Measurements from ENCODE around the gene TOMM40.
"Not testable (repeated sequence)": the region's sequence is repeated elsewhere in the genome, so short reads cannot be mapped to it uniquely, and the experiment has no call there.

TOMM40 gene

DNA sequence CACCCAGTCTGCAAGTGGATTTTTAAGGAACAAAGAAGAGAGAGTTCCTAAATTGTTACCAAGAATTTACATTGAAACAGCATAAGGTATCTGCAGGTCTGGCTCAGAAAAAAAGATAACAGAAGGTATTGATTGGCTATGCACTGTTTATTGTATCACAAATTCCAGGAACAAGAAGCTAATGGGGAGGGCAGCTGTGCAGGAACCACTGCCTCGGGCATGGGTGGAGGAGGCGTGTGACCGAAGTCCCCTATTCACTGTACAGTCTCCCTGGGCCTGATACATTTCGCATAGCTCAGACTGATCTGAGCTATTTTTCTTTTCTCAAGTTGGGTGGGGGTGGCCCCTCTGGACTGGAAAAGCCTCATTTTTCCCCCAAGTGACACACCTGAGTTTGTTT lies 33.2 kb upstream of the TOMM40 start:
- TF ChIP-seq ZNF274 (IDR thresholded peaks at IDR 0.05; ENCODE audit: low read depth, low read length) = no peak
- no peak overlapping the region for H3K4me3 ChIP-seq (ENCODE audit: low read length)

DNA sequence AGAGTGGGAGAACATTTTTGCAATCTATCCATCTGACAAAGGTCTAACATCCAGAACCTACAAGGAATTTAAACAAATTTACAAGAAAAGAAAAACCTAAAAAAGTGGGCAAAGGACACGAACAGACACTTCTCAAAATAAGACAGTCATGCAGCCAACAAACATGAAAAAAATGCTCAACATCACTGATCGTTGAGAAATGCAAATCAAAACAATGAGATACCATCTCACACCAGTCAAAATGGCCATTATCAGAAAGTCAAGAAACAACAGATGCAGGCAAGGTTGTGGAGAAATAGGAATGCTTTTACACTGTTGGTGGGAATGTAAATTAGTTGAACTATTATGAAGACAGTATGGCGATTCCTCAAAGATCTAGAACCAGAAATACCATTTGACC lies 29.5 kb upstream of the TOMM40 start:
- H3K4me3 ChIP-seq (ENCODE audit: low read length) = not testable (repeated sequence)

DNA sequence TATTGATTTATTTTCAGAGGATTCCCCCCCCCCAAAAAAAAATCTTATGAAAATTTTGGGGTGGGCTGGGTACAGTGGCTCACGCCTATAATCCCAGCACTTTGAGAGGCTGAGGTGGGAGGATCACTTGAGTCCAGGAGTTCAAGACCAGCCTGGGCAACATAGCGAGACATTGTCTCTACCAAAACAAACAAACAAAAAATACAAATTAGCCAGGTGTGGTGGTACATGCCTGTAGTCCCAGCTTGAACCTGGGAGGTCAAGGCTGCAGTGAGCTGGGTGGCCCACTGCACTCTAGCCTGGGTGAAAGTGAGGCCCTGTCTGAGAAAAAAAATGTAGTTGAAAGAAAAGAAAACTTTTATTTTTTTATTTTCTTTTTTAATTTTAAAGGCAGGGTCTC lies 27.1 kb upstream of the TOMM40 start:
- no peak overlapping the region for H3K4me3 ChIP-seq (ENCODE audit: low read length)
- TF ChIP-seq ZNF274 (IDR thresholded peaks at IDR 0.05; ENCODE audit: low read depth, low read length) = no peak

DNA sequence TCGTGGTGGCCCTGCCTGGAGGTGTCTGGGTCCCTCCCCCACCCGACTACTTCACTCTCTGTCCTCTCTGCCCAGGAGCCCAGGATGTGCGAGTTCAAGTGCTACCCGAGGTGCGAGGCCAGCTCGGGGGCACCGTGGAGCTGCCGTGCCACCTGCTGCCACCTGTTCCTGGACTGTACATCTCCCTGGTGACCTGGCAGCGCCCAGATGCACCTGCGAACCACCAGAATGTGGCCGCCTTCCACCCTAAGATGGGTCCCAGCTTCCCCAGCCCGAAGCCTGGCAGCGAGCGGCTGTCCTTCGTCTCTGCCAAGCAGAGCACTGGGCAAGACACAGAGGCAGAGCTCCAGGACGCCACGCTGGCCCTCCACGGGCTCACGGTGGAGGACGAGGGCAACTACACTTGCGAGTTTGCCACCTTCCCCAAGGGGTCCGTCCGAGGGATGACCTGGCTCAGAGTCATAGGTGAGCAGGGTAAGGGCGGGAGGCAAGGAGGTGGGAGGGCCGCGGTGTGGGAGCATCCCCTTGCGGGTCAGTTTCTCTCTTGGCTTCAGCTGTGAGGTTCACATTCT lies 25.8 kb upstream of the TOMM40 start:
- no peak for TF ChIP-seq ZNF274 (IDR thresholded peaks at IDR 0.05; ENCODE audit: low read depth, low read length)
- no peak overlapping the region for H3K4me3 ChIP-seq (ENCODE audit: low read length)

DNA sequence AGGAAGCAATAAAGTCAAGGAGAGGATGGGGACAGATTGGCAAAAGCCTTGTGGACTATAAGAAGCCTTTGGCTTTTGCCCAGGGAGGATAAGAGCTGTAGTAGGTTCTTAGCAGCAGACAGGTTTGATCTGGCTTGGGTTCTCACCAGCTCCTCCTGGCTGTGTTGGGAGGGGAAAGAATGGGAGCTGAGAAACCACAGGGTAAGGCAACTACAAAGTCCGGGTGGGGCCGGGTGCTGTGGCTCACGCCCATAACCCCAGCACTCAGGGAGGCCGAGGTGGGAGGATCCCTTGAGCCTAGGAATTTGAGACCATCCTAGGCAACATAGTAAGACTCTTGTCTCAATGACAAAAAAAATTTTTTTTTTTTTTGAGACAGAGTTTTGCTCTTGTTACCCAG lies 24.4 kb upstream of the TOMM40 start:
- no peak for TF ChIP-seq ZNF274 (IDR thresholded peaks at IDR 0.05; ENCODE audit: low read depth, low read length)
- no peak overlapping the region for H3K4me3 ChIP-seq (ENCODE audit: low read length)

DNA sequence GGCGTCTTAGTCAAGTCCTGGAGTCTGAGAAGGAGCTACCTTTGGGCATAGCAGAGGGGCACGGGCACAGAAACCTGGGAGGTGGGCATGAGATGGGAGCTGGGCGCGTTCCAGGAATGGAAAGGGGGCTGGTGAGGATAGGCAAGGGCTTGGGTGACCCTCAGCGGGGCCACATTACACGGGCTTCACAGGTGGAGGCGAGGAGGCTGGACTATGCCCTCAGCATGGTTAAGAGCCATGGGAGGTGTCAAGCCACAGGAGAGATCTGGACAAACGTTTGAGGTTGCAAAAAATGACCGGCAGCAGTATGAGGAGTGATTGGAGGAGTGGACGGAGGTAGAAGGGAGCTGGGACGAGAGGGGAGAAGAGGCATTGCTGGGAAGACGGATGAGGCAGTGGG lies 23.5 kb upstream of the TOMM40 start:
- H3K4me3 ChIP-seq (ENCODE audit: low read length) = no peak overlapping the region
- TF ChIP-seq ZNF274 (IDR thresholded peaks at IDR 0.05; ENCODE audit: low read depth, low read length) = no peak

DNA sequence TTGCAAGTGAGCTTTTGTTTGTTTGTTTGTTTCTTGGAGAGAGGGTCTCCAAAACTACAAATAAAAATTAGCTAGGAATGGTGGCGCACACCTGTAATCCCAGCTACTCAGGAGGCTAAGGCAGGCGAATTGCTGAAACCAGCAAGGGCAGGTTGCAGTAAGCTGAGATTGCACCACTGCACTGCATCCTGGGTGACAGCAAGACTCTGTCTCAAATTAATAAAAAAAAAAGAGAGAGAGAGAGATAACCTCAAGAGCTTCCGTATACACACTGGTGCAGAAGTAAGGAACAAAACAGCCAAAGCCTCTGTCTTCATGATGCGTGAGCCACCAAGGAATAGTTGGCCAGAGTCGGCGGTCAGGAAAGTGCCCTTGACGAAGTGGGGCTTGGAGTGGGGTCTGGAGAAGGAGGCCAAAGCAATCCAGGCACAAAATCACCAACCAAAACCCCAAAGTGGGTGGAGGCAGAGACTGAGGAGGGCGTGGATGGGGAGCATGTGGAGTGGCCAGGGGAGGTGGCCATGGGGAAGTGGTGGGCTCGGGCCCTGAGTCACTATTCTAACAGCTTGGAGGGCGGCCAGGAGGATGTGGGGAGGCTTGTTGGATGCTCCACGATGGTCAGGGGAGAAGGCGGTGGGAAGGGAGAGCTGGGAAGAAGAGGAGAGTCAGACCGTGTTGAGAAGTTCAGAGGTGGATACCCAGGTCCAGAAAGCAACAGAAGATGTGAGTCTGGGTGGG lies 21.2 kb upstream of the TOMM40 start:
- no peak for TF ChIP-seq ZNF274 (IDR thresholded peaks at IDR 0.05; ENCODE audit: low read depth, low read length)
- H3K4me3 ChIP-seq (ENCODE audit: low read length) = no peak overlapping the region

DNA sequence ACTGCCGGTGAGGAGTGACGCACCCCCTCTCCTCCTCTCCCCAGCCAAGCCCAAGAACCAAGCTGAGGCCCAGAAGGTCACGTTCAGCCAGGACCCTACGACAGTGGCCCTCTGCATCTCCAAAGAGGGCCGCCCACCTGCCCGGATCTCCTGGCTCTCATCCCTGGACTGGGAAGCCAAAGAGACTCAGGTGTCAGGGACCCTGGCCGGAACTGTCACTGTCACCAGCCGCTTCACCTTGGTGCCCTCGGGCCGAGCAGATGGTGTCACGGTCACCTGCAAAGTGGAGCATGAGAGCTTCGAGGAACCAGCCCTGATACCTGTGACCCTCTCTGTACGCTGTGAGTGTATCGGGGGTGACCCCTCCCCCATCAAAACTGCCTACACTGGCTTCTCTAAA lies 19.2 kb upstream of the TOMM40 start:
- H3K4me3 ChIP-seq (ENCODE audit: low read length) = no peak overlapping the region
- no peak for TF ChIP-seq ZNF274 (IDR thresholded peaks at IDR 0.05; ENCODE audit: low read depth, low read length)

DNA sequence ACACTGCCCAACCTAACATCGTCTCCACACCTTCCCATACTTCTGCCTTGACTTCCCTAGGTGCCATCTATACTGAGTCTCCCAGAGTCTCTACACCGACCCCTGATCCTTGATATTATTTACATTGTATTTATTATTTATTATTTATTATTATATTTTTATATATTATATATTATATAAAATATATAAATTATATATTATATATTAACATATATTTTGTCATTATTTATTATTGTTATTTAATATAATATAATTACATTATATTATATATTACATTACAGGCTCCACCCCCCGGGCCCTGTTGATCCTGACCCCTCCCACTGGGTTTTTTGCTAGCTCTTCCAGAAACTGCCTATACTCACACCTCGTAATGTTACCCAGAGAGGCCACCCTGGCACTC lies 18.4 kb upstream of the TOMM40 start:
- H3K4me3 ChIP-seq (ENCODE audit: low read length) = no peak overlapping the region
- no peak for TF ChIP-seq ZNF274 (IDR thresholded peaks at IDR 0.05; ENCODE audit: low read depth, low read length)

DNA sequence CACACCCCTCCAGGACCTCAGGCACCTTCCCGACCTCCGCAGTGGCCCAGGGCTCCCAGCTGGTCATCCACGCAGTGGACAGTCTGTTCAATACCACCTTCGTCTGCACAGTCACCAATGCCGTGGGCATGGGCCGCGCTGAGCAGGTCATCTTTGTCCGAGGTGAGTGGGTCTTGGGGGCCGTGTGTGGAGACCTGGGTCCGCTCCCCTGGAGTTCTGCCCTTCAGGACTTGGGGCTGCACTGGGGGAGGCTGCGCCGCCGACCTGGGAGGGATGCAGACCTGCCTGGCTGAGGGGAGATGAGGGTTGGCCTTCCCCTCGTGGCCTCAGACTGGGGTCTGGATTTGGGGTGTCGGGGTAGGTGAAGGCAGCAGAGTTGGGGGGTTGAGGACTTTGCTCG lies 16.7 kb upstream of the TOMM40 start:
- TF ChIP-seq ZNF274 (IDR thresholded peaks at IDR 0.05; ENCODE audit: low read depth, low read length) = no peak

DNA sequence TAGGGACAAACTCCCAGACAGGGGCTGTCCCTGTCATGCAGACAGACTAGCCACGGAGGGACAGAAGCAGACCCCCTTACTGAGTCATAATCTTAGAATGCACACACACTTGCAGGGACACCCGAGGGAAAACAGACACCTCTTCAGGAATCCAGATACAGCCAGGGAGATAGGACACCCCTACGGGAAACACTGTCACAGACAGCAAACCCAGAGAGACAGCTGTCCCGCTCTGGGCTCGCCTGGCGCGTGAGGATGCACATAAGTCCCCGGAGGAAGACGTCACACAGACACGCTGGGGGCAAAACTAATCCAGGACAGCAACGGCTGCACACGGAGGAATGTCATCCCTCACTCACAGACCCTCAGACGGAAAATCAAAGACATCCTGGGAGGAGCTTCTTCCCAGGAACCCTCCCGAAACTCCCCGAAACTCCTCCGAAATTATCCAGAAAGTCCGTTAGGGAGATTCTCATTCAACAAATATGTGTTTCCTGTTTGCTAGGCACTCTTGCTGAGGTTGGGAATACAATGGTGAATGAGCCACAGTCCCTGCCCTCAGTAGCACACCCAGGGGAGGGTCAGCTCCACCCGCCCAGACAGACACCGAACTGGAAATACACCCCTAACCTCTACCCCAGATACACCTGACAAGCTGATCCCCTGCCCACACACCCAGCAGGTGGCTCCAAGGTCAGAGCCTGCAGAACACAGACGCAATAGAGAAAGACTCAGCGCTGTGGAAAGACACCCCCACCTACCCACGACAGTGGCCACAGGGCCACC lies 15.2 kb upstream of the TOMM40 start:
- no peak for TF ChIP-seq ZNF274 (IDR thresholded peaks at IDR 0.05; ENCODE audit: low read depth, low read length)
- no peak overlapping the region for H3K4me3 ChIP-seq (ENCODE audit: low read length)

More for the DNA sequence above, 16.7 kb upstream of the TOMM40 start:
- H3K4me3 ChIP-seq (ENCODE audit: low read length) = no peak overlapping the region

DNA sequence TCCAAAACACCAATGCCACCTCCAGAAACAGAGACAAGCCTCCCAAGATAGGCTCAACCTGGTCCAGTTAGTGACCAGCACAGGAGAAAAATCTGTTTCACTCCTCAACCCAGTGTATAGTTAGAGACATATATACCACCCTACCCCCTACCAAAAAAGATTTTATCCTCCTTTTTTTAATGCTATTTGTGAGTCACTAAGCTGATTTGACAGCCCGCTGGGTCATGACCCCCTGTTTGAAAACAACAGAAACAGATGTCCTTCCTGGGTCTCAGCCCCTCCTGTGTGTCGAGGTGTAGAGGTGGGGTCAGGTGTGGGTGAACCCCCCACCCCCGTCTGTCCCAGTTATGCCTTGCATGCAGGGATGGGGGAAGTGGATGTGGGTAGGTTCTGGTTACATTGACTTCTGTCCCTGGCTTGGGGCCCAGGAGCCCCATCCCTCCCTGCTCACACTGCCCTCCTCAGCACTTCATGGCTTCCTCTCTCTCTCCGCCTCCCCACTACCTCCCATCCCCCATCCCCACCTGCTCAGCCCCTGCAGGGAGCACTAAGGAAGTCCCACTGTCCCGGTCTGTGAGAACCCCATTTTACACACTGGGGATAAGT lies 14.0 kb upstream of the TOMM40 start:
- H3K4me3 ChIP-seq (ENCODE audit: low read length) = no peak overlapping the region
- TF ChIP-seq ZNF274 (IDR thresholded peaks at IDR 0.05; ENCODE audit: low read depth, low read length) = no peak

DNA sequence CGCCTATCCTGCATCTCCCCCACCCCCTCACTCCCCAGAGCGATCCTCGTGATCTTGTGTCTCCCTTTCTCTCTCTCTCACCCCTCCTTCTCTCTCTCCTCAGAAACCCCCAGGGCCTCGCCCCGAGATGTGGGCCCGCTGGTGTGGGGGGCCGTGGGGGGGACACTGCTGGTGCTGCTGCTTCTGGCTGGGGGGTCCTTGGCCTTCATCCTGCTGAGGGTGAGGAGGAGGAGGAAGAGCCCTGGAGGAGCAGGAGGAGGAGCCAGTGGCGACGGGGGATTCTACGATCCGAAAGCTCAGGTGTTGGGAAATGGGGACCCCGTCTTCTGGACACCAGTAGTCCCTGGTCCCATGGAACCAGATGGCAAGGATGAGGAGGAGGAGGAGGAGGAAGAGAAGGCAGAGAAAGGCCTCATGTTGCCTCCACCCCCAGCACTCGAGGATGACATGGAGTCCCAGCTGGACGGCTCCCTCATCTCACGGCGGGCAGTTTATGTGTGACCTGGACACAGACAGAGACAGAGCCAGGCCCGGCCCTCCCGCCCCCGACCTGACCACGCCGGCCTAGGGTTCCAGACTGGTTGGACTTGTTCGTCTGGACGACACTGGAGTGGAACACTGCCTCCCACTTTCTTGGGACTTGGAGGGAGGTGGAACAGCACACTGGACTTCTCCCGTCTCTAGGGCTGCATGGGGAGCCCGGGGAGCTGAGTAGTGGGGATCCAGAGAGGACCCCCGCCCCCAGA lies 12.8 kb upstream of the TOMM40 start:
- no peak for TF ChIP-seq ZNF274 (IDR thresholded peaks at IDR 0.05; ENCODE audit: low read depth, low read length)
- H3K4me3 ChIP-seq (ENCODE audit: low read length) = no peak overlapping the region
